Superior temporal gyrus (tissue), 1 donor: Measurements from ENCODE around the gene MAPK12.
A peak's percentile ranks its signal among the peaks of the same experiment; 100 is the strongest.
"Not testable (repeated sequence)": the region's sequence is repeated elsewhere in the genome, so short reads cannot be mapped to it uniquely, and the experiment has no call there.

Experiments
- DNase-seq: peaks from one replicate; pipeline ENCODE4 v3.0.0-alpha.2; 2016; ENCODE audit errors: extremely low spot score

MAPK12 gene

DNA sequence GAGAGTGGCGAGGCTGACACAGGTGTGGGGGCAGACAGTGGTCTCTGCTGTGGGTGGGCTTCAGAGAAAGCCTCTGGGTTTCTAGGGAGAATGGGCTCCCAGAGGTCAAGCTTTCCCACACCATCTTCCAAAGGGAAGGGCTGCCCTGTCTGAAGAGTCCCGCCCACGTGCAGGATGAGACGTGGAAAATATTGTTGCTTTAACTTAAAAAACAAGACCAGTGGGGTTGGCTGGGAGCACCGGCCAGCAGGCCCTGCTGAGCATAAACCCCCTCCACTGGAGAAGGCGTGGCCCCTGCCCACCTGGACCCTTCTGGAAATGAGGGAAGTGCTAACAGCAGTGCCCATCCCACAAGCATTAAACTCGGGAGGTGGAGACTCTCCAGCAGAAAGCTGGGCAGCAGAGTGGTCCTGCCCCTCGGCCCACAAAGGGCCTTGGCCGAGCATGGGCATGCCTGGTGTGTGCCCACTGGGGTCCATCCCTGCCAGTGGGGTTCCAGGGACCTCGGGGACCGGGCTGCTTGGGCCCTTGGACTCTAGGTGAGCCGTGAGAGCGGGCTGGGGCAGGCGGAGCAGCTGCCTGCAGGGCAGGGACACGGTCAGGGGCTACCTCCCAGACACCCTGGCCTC is 45.3 kb downstream of the MAPK12 start:
- DNase-seq, result no peak

DNA sequence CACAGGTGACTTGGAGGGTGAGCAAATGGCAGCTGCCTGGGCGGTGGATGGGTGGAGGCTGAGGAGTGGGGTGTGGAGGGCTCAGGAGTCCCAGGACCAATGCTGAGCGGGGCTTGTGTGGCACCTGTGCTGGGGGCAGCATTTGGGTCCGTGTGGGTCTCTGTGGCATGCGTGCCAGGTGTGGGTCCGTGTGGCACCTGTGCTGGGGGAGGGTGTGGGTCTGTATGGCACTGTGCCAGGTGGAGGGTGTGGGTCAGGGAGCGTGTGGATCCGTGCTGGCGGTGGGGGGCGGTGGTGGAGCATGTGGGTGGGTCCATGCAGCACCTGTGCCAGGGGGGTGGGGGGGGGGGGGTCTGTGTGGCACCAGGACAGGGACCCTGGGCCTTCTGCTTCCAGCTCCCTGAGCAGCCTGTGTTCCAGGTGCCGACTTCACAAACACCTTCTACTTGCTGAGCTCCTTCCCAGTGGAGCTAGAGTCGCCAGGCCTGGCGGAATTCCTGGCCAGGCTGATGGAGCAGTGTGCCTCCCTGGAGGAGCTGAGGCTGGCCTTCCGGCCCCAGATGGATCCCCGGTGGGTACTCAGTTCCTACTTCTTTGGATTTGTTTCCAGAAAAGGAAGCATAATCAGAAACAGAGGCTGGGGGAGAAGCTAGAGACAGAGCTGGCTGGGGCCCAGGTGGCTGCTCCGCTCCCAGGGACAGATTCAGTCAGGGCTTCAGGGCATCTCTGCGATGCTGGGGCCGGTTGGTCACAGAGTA is 46.0 kb downstream of the MAPK12 start:
- no peak for DNase-seq

DNA sequence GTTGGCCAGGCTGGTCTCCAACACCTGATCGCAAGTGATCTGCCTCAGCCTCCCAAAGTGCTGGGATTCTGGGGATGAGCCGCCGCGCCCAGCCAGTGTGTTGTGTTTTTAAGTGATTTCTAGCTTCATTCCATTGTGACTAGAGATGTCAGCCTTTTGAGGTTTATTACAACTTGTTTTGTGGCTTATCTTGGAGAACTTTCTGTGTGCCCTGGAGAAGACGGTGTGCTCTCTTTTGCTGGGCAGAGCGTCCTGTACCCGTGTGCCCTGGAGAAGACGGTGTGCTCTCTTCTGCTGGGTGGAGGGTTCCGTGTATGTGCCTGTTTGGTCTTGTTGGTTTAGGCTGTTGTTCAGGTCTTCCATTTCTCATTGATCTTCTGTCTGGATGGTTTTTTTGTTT is 48.2 kb downstream of the MAPK12 start:
- DNase-seq, result no peak

DNA sequence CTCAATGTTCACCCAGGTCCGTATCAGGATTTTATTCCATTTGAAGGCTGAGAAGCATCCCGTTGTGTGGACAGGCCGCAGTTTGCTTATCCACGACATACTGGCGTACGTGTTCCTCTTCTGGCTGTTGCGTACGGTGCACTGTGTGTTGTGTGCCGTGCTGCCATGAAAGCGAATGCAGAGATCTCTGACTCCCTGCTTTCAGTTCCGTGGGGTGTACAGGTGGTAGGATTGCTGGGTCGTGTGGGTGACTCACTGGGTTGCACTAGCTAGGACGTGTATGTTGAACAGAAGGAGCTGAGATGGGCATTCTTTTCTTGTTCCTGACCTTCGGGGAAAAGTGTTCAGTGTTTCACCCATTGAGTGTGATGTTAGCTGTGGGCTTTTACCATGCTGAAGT is 50.3 kb downstream of the MAPK12 start:
- DNase-seq, result no peak

DNA sequence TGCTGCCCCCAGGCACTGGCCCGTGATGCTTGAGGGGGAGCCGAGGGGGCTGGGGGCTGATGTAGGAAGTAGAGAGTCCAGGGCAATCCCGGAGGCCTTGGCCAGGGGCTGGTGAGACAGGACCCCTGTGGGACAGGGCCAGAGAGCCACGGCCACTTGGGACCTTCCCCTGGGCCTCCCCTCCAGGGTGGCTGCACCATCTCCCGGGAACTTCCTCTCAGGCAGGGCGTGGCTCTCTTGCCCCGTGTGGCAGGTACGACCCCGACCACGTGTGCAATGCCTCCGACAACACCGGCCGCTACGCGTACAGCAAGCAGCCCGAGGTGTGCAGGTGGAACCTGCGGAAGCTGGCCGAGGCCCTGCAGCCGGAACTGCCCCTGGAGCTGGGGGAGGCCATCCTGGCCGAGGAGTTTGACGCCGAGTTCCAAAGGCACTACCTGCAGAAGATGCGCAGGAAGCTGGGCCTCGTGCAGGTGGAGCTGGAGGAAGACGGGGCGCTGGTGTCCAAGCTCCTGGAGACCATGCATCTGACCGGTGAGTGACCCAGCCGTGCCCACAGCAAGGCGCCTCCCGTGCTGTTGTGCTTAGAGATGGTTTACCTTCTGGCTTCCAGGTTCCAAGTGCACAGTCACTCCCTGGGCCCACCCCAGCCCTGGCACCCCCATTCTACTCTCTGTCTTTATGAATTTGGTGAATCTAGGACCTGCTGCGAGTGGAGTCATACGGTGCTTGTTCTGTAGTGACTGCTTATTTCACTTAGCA is 50.9 kb downstream of the MAPK12 start:
- DNase-seq, result no peak

DNA sequence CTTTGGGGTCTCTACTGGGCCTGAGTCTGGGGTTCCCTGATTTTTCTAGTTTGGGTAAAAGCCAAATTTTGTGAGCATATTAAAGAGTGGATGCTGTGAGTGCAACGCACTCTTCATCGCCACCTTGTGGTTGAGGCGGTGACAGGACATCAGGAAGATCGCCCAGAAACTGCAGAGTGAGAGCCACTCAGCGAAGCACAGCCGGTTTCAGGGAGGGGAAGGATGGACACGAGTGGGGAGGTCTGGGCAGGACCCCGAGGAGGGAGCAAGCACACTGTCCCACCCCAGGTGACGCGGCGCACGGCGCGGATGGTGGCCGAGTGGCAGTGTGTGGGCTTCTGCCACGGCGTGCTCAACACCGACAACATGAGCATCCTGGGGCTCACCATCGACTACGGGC is 51.6 kb downstream of the MAPK12 start:
- peak; percentile 86 for DNase-seq

DNA sequence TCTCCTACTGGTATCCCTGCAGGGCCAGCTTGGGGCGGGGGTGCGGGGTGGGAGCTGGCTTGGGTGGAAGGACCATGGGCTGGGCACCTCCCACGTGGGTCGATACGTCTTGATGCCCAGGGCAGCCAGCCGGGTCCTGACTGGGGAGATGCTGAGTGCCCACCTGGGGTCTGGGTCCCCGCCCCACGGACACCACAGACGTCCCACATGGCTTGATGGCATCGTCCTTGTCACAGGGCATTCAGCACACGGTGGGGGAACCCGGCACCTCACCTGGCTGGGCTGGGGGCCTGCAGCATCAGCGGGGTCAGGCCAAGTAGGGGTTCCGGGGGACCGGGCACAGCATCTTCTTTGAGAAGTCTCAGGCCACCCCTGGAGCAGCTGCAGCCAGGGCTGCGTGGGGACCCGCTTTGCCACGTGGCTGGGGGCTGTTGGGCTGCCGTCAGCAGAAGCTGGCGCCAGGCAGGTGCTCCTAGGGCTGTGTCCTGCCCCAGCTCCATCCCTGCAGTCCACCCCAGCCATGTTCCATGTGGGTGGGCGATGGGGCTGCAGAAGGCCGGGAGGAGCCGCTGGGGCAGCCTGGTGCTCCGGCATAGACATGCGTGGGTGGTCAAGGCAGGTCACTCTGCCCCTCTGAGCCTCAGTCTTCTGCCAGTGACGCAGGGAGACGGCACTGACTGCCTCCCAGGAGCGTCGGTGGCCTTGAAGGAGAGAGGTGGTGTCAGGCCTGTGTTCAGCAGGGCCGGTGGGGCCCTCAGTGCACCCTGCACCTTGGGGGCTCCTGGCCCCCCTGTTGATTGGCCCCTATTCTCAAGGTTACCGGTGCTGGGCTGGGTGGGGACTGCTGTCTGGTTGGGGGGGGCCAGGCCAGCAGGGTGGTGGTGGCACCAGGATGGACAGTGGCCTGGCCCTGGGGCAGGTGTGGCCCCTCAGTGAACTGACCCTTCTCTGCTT is 52.3 kb downstream of the MAPK12 start:
- DNase-seq, result no peak

DNA sequence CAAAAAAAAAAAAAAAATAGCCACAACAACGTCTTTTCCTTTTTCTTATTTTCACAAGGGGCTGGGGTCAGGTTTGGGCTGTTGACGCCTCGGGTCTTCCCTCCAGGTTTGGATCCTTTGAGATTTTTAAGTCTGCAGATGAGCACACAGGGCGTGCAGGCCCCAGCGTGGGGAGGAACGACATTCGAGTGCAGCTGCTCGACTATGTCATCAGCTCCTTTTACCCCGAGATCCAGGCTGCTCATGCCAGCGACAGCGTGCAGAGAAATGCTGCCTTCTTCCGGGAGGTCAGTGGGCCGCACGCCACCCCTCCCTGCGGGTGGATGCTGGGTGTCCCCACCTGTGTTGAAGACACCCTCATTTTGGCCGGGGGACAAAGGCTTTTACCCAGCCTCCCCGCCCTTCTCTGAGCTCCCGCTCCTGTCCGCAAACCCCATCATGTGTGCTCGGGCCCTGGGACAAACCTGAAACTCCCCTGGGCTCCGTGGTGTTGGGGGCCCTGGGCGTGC is 53.0 kb downstream of the MAPK12 start:
- no peak for DNase-seq

DNA sequence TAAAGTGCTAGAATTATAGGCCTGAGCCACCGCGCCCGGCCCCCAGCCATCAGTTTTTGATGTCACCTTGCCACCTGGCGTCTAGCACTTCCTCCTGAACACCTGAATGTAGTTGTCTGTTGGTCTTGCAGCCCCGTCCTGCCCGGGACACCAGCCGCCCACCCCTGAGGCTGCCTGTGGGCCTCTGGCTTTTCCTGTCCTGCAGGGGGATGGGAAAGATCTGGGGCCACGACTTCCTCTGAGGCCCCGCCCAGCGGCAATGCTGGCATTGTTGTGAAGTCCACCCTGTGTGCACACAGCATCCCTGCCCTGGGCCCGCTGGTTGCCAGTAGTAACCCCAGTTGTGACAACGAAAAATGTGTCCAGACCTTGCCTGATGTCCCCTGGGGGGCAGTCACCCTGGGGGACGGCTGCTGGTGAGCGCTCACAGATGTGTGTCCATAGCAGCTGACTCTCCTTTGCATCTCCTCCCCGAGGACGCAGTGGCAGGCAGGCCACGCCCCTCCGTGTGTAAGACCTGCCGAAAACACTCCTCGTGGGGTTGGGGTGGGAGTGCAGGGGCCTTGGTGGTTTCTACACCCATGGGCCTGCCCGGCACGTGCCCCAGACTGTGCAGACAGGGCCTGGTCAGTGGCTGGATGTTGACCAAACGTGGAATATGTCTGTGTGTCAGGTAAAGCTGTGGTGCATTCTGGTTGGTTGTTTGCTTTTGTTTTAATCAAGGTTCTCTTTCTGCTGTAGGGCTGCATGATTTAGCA is 53.9 kb downstream of the MAPK12 start:
- no peak for DNase-seq

DNA sequence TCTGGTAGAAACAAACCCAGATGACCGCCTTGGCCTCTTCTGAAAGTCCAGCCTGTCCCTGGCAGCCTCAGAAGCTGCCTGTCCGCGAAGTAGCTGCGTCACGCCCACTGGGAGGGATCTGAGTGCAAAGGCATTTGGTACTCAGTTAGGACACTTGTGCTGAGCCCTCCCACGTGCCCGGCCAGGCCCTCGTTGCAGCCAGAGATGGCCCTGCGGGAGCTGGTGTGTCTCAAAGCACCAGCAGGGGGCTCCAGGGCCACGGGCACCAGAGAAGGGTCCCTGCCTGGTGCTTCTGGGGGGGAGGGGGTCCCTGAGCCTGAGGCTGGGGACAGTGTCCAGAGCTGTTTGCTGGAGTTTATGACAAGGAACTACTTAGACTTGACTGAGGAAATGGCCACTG is 54.9 kb downstream of the MAPK12 start:
- no peak for DNase-seq

DNA sequence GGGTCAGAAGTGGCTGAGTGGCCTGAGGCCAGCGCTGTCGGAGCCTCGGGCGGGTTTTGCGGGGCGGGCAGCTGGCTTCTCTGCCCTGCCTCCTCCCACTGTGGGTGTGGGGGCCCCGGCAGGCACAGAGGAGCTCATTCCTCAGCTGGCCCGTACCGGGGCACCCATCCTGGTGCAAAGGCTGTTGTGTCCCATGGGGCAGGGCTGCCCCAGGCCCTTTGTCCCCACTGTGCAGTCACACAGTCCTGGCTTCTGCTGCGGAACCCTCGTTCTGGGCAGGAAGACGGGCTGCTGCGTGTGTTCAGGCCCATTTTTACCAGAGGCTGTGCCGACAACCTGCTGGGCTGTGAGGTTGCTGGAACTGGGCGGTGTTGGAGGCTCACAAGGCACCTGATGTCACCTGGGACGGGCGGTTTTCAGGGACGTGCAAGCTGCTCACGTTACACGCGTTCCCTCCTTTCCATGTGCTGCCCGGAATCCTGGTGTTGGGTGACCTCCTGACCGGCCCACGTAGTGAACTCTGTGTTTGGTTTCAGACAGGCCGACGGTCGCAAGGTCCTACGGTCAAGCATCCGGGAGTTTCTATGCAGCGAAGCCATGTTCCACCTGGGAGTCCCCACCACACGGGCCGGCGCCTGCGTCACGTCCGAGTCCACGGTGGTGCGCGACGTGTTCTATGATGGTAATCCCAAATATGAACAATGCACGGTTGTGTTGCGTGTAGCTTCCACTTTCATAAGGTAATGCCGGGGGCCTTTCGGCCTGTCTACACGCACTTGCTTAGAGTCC is 55.5 kb downstream of the MAPK12 start:
- no peak for DNase-seq

DNA sequence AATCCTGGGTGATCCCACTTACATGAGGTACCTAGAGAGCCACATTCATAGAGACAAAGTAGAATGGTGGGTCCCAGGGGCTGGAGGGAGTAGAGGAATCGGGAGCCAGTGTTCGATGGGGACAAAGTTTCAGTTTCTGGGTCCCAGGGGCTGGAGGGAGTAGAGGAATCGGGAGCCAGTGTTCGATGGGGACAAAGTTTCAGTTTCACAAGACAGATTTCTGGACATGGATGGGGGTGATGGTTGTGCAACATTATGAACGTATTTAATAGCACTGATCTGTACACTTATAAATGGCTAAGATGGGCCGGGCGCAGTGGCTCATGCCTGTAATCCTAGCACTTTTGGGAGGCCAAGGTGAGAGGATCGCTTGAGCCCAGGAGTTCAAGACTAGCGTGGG is 56.5 kb downstream of the MAPK12 start:
- DNase-seq, result not testable (repeated sequence)

DNA sequence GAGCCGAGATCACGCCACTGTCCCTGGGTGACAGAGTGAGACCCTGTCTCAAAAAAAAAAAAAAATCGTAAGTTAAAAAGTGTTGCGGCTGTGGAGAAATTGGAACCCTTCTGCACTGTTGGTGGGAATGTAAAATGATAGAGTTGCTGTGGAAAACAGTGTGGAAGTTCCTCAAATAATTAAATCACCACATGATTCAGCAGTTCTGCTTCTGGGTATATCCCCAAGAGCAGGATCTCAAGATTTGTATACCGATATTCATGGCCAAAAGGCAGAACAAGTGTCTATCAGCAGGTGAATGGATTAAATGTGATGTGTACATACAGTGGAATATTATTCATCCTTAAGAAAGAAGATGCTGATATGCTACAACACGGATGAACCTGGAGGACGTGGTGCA is 56.9 kb downstream of the MAPK12 start:
- no peak for DNase-seq

DNA sequence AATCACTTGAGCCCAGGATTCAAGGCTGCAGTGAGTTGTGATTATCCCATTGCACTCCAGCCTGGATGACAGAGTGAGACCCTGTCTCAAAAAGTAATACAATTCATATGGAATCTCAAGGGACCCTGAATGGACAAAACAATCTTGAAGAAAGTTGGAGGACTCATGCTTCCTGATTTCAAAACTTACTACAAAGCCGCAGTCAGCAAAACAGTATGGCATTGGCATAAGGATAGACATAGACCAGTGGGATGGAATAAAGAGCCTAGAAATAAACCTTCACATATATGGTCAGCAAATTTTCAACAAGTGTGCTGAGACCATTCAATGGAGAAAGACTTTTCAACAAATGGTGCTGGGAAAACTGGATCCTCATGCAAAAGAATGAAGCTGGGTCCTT is 58.2 kb downstream of the MAPK12 start:
- no peak for DNase-seq
